Kidney (tissue), 14 donors: Measurements from ENCODE around the gene ANKS1B. TPM values are rescaled to one million over a fixed set of nuclear protein-coding genes. Genes with fewer than 3 reads are reported as not detected.

Experiments used
- DNase-seq, 5 donors: peaks; one replicate each; pipeline ENCODE4 v3.0.0-alpha.2; 2013 to 2020
- FAIRE-seq: peaks from 2 replicates; lab custom pipeline; 2012; peaks lifted over from hg19 to GRCh38; lab: Jason Lieb, UNC
- H3K27ac ChIP-seq, 2 donors: one replicate each; pipeline ENCODE4 v1.7.0; 2013; ENCODE audit warnings: low read depth in 2 of 2, low read length in 2 of 2, inconsistent platforms in 1 of 2
- H3K27me3 ChIP-seq: one replicate; pipeline ENCODE4 v1.7.1; 2013; ENCODE audit warnings: low read length, inconsistent platforms; ENCODE audit not compliant: control insufficient read depth, insufficient read depth
- H3K36me3 ChIP-seq, 3 donors: one replicate each; pipeline versions ENCODE4 v1.7.0 to v1.7.1; 2013; ENCODE audit warnings: low read length in 3 of 3, control low read depth in 1 of 3, inconsistent platforms in 1 of 3; ENCODE audit not compliant: insufficient read depth in 3 of 3, control insufficient read depth in 2 of 3
- H3K4me1 ChIP-seq, 3 donors: one replicate each; pipeline versions ENCODE4 v1.7.0 to v1.7.1; 2013; ENCODE audit warnings: low read length in 3 of 3, inconsistent platforms in 1 of 3, low read depth in 1 of 3; ENCODE audit not compliant: control insufficient read depth in 2 of 3, insufficient read depth in 2 of 3
- H3K4me3 ChIP-seq, 3 donors: one replicate each; pipeline versions ENCODE4 v1.7.0 to v1.8.1; 2013; ENCODE audit warnings: low read length in 3 of 3, control low read depth in 1 of 3, inconsistent platforms in 1 of 3
- H3K9ac ChIP-seq, 3 donors: one replicate each; pipeline versions ENCODE4 v1.7.0 to v1.7.1; 2013; ENCODE audit warnings: low read length in 3 of 3, control low read depth in 1 of 3, inconsistent platforms in 1 of 3
- H3K9me3 ChIP-seq, 3 donors: one replicate each; pipeline versions ENCODE4 v1.7.0 to v1.7.1; 2013; ENCODE audit warnings: low read length in 3 of 3, control low read depth in 1 of 3, inconsistent platforms in 1 of 3; ENCODE audit not compliant: control insufficient read depth in 2 of 3, insufficient read depth in 1 of 3
- CTCF ChIP-seq: IDR thresholded peaks from 3 replicates; pipeline ENCODE4 v1.5.1; 2012; ENCODE audit warnings: mild to moderate bottlenecking, moderate library complexity, borderline replicate concordance; ENCODE audit not compliant: insufficient read depth; ENCODE audit errors: extremely low read depth
- intact Hi-C: fragments of 100-400 bp; cut with DNase I; formaldehyde crosslinking; loops from one replicate; pipeline ENCODE4 v1.11.1; 2022
- polyA plus RNA-seq: library from polyadenylated mRNA; stranded (reverse); fragments of 350-450 nt; fragmentation: Illumina TruSeq; extraction: RNeasy Lipid Tissue Mini Kit (QIAGEN cat#74804); gene quantifications from one replicate; pipeline ENCODE4 v1.2.3, GENCODE V29; 2014; ENCODE audit warnings: low read depth, low replicate concordance; ENCODE audit not compliant: insufficient read depth
- total RNA-seq: library from RNA; stranded (reverse); fragmentation: NEBNext Ultra II Directional; extraction: Animal tissue kit (Norgen Biotek cat#: 25700); gene quantifications from one replicate; pipeline ENCODE4 v1.2.1, GENCODE V29; 2021
- donor health status: control.
- donor health status: control.
- donor health status: control.
- donor health status: control.
- donor health status: control.
- donor health status: DM: yes; HTN: yes; CAD: no.
- donor health status: Normal renal cell carcinoma (clear cell type).

ANKS1B gene
- total and polyA plus RNA-seq, 2 donors from 2014 or later = 1.7 to 5.8 TPM

DNA sequence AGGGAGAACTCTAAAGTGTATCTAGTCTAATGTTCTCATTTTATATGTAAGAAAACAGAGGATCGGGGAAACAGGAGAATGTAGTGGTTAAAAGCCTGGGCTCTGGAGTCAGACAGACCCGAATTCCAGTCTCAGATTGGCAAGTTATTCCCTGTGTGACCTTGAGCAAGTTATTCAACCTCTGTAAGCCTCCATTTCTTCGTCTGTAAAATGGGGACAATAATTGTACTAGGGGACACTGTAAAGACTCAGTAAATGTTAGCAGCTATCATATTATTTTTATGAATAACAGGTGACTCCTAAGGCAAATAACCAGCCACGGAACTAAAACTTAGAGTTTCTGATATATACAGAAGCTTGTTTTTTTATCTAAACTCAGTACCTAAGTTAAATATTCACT, 1187.5 kb downstream of the ANKS1B start:
- intact Hi-C loops = no loop called here
- no peak for DNase-seq
- H3K4me1 ChIP-seq = no peaks in the 10 kb centered on the region
- no peaks in the 10 kb centered on the region for H3K36me3 ChIP-seq
- H3K27ac ChIP-seq = no peak overlapping the region
- TF ChIP-seq CTCF = no peak
- H3K4me3 ChIP-seq = no peak overlapping the region
- FAIRE-seq = no peak
- H3K27me3 ChIP-seq = no peaks in the 10 kb centered on the region
- no peaks in the 10 kb centered on the region for H3K9me3 ChIP-seq
- H3K9ac ChIP-seq = no peak overlapping the region

GRCh38 chr12:98796745-98797144, 1188.0 kb downstream of the ANKS1B start:
- TF ChIP-seq CTCF = no peak
- intact Hi-C loops = no loop called here
- no peak overlapping the region for H3K27ac ChIP-seq
- no peak overlapping the region for H3K9ac ChIP-seq
- H3K9me3 ChIP-seq = no peaks in the 10 kb centered on the region
- DNase-seq = no peak
- H3K27me3 ChIP-seq = no peaks in the 10 kb centered on the region
- no peak for FAIRE-seq
- no peaks in the 10 kb centered on the region for H3K36me3 ChIP-seq
- H3K4me1 ChIP-seq = no peaks in the 10 kb centered on the region
- H3K4me3 ChIP-seq = no peak overlapping the region

GRCh38 chr12:98793121-98793520, 1191.6 kb downstream of the ANKS1B start:
- intact Hi-C loops = no loop called here
- DNase-seq (no peak), FAIRE-seq (no peak)
- Histone ChIP-seq H3K27ac (no peak overlapping the region), H3K9ac (no peak overlapping the region), H3K9me3 (no peaks in the 10 kb centered on the region), H3K4me3 (no peak overlapping the region), H3K36me3 (no peaks in the 10 kb centered on the region), H3K27me3 (no peaks in the 10 kb centered on the region), H3K4me1 (no peaks in the 10 kb centered on the region)
- no peak for TF ChIP-seq CTCF

DNA sequence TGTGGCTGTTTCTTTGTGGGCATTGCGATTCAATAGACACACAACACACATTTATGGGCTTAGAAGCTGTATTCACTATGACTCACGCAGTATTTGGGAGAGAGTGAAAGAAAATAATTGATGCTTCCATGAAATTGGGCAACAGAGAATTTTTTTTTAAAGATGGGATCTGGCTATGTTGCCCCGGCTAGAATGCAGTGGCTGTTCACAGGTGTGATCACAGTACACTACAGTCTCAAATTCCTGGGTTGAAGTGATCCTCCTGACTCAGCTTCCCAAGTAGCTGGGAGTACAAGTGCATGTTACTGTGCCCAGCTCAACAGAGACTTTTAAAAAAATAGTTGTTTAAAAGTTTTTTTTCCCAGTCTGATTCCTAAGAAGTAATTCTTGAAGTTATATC, 1193.3 kb downstream of the ANKS1B start:
- no peaks in the 10 kb centered on the region for H3K27me3 ChIP-seq
- no peaks in the 10 kb centered on the region for H3K9me3 ChIP-seq
- intact Hi-C loops = no loop called here
- no peak overlapping the region for H3K27ac ChIP-seq
- DNase-seq = no peak
- no peak overlapping the region for H3K4me3 ChIP-seq
- no peak overlapping the region for H3K9ac ChIP-seq
- FAIRE-seq = no peak
- no peak for TF ChIP-seq CTCF
- H3K4me1 ChIP-seq = no peaks in the 10 kb centered on the region
- H3K36me3 ChIP-seq = no peaks in the 10 kb centered on the region
